Pons (tissue), 1 donor: Measurements from ENCODE around the gene TNXB.
"Not testable (repeated sequence)": the region's sequence is repeated elsewhere in the genome, so short reads cannot be mapped to it uniquely, and the experiment has no call there.

Experiments used
- DNase-seq: peaks from one replicate; pipeline ENCODE4 v3.0.0-alpha.2; 2016; ENCODE audit warnings: low spot score

Gene TNXB

GRCh38 chr6:32109114-32109764, at the start of gene TNXB:
TSS of gene TNXB (minus strand) at chr6:32109338. CDS start at chr6:32098198, 11,140 bp downstream.
- DNase-seq, result no peak

GRCh38 chr6:32158052-32158451, 48.9 kb upstream of the TNXB start:
- no peak for DNase-seq

GRCh38 chr6:32156891-32157290, 47.8 kb upstream of the TNXB start:
- DNase-seq, result no peak

- peak; percentile 66 for DNase-seq
These were observed 45.5 kb upstream of the TNXB start for GRCh38 chr6:32154514-32155161.

- DNase-seq, result peak; percentile 87
These were observed 44.7 kb upstream of the TNXB start, which contains the start of gene PPT2 for GRCh38 chr6:32153564-32154513. TSS of gene PPT2 (plus strand) at chr6:32154141. CDS start at chr6:32154595, 454 bp downstream.

- DNase-seq, result peak; percentile 50
These were observed 43.8 kb upstream of the TNXB start for GRCh38 chr6:32152769-32153563.

- no peak for DNase-seq
These were observed 43.0 kb upstream of the TNXB start, which contains the start of gene PRRT1 for GRCh38 chr6:32151863-32152768. TSS of gene PRRT1 (minus strand) at chr6:32151939. CDS start at chr6:32151827, 112 bp downstream.

- no peak for DNase-seq
These were observed 42.2 kb upstream of the TNXB start for GRCh38 chr6:32151181-32151862.

GRCh38 chr6:32149932-32150870, 41.1 kb upstream of the TNXB start:
- no peak for DNase-seq

GRCh38 chr6:32149092-32149755, 40.1 kb upstream of the TNXB start:
- DNase-seq, result no peak

- DNase-seq, result no peak
These were observed 39.4 kb upstream of the TNXB start for GRCh38 chr6:32148289-32149091.

GRCh38 chr6:32147401-32148132, 38.4 kb upstream of the TNXB start:
- no peak for DNase-seq

GRCh38 chr6:32146687-32147086, 37.5 kb upstream of the TNXB start:
- no peak for DNase-seq

- no peak for DNase-seq
These were observed 37.1 kb upstream of the TNXB start for GRCh38 chr6:32146287-32146686.

- DNase-seq, result not testable (repeated sequence)
These were observed 35.1 kb upstream of the TNXB start for GRCh38 chr6:32144238-32144637.

- no peak for DNase-seq
These were observed 31.4 kb upstream of the TNXB start for GRCh38 chr6:32140420-32141046.
